ENCODE results near the gene RPP25L. TPM values are rescaled to one million over a fixed set of nuclear protein-coding genes. Genes with fewer than 3 reads are reported as not detected.
A peak's percentile ranks its signal among the peaks of the same experiment; 100 is the strongest.

Gene RPP25L
- 29.3 and 30.5 TPM in 2 replicates for total RNA-seq
- long read RNA-seq, partial matches to known transcripts: 0 of 7 reads
- long read RNA-seq, other reads (novel, unspliced or antisense): 0 of 7 reads

- no peak for TF ChIP-seq CTCF (IDR thresholded peaks at IDR 0.05; ENCODE audit: unreplicated experiment)
- Mint-ChIP-seq H3K27ac (peak within 1 kb of the TSS; percentile 90), H3K27me3 (no peaks in the 10 kb centered on the region), H3K36me3 (ENCODE audit: insufficient read depth) (peaks cover 10% of the 10 kb centered on the region), H3K4me1 (ENCODE audit: low read depth) (peaks cover 9% of the 10 kb centered on the region), H3K9me3 (ENCODE audit: low read depth) (no peaks in the 10 kb centered on the region), H3K4me3 (ENCODE audit: low read depth) (peak within 1 kb of the TSS; percentile 75)
- DNase-seq (ENCODE audit: low spot score, unreplicated experiment): peak; percentile 75
Observed at GRCh38 chr9:34611811-34612787, at the start of gene RPP25L. TSS of gene RPP25L (minus strand) at chr9:34612097. CDS start at chr9:34611296, 801 bp downstream.

- peaks cover 2% of the 10 kb centered on the region for H3K4me1 Mint-ChIP-seq (ENCODE audit: low read depth)
- no peak for DNase-seq (ENCODE audit: low spot score, unreplicated experiment)
- TF ChIP-seq CTCF (IDR thresholded peaks at IDR 0.05; ENCODE audit: unreplicated experiment): no peak
- H3K36me3 Mint-ChIP-seq (ENCODE audit: insufficient read depth): no peaks in the 10 kb centered on the region
- no peaks in the 10 kb centered on the region for H3K9me3 Mint-ChIP-seq (ENCODE audit: low read depth)
- H3K27me3 Mint-ChIP-seq: no peaks in the 10 kb centered on the region
- H3K4me3 Mint-ChIP-seq (ENCODE audit: low read depth): no peak overlapping the region
- no peak overlapping the region for H3K27ac Mint-ChIP-seq
Observed at GRCh38 chr9:34659592-34660253, 47.8 kb upstream of the RPP25L start.

- no peak for TF ChIP-seq CTCF (IDR thresholded peaks at IDR 0.05; ENCODE audit: unreplicated experiment)
- H3K36me3 Mint-ChIP-seq (ENCODE audit: insufficient read depth): no peaks in the 10 kb centered on the region
- H3K27ac Mint-ChIP-seq: no peak overlapping the region
- H3K9me3 Mint-ChIP-seq (ENCODE audit: low read depth): no peaks in the 10 kb centered on the region
- H3K4me3 Mint-ChIP-seq (ENCODE audit: low read depth): no peak overlapping the region
- no peaks in the 10 kb centered on the region for H3K27me3 Mint-ChIP-seq
- DNase-seq (ENCODE audit: low spot score, unreplicated experiment): no peak
- peaks cover 6% of the 10 kb centered on the region for H3K4me1 Mint-ChIP-seq (ENCODE audit: low read depth)
Observed at GRCh38 chr9:34658461-34658860, 46.6 kb upstream of the RPP25L start.

- no peak for TF ChIP-seq CTCF (IDR thresholded peaks at IDR 0.05; ENCODE audit: unreplicated experiment)
- Mint-ChIP-seq H3K9me3 (ENCODE audit: low read depth) (no peaks in the 10 kb centered on the region), H3K27ac (no peak overlapping the region), H3K4me1 (ENCODE audit: low read depth) (peaks cover 20% of the 10 kb centered on the region), H3K27me3 (no peaks in the 10 kb centered on the region), H3K4me3 (ENCODE audit: low read depth) (no peak overlapping the region), H3K36me3 (ENCODE audit: insufficient read depth) (no peaks in the 10 kb centered on the region)
- DNase-seq (ENCODE audit: low spot score, unreplicated experiment): no peak
Observed at GRCh38 chr9:34656992-34657391, 45.1 kb upstream of the RPP25L start.

GRCh38 chr9:34655394-34655793, 43.5 kb upstream of the RPP25L start:
- Mint-ChIP-seq H3K4me3 (ENCODE audit: low read depth) (no peak overlapping the region), H3K27me3 (no peaks in the 10 kb centered on the region), H3K4me1 (ENCODE audit: low read depth) (peaks cover 27% of the 10 kb centered on the region), H3K9me3 (ENCODE audit: low read depth) (no peaks in the 10 kb centered on the region), H3K36me3 (ENCODE audit: insufficient read depth) (no peaks in the 10 kb centered on the region), H3K27ac (no peak overlapping the region)
- DNase-seq (ENCODE audit: low spot score, unreplicated experiment): no peak
- no peak for TF ChIP-seq CTCF (IDR thresholded peaks at IDR 0.05; ENCODE audit: unreplicated experiment)

Measured in progenitor cell of endocrine pancreas (in vitro differentiated cells).